Measurements from ENCODE around the gene FGFBP1.
"Not testable (repeated sequence)": the region's sequence is repeated elsewhere in the genome, so short reads cannot be mapped to it uniquely, and the experiment has no call there.

The FGFBP1 gene

GRCh38 chr4:15944895-15945294 is 6.4 kb upstream of the FGFBP1 start:
- no peak for DNase-seq

DNA sequence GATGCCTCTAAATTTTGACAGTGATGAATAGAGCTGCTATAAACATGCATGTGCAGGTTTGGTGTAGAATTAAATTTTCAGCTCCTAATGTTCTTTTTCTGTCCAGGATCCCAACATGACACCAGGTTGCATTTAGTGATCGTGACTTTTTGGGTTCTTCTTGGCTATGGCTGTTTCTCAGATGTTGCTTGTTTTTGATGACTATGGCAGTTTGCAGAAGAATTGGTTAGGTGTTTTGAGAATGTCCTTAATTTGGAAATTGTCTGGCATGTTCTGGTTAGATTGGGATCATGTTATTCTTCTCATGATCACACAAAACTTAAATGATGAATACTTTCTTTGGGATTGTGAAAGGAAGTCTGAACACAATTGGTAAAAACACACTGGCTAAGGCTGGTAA is 3.7 kb upstream of the FGFBP1 start:
- DNase-seq = no peak

DNA sequence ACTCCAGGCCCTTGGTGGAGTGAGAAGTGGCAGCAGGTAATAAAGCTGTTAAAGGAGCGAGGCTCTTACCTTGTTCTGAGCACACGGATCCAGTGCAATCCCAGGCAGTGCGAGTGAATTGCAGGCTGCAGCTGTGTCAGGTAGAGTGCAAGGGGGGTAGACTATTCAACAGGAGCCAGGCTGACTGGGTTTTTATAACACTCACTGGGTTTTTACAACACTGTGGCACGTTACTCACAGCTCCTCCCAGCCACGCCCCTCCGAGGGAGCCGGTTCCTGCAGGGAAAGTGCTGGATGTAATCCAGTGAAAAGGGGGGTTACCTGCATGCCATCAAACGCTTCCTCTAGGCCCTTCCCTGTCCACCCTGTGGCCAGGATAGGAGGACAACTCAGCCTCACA is 358 bp downstream of the FGFBP1 start:
- peak; percentile 49 for DNase-seq

GRCh38 chr4:15936495-15936894 is 2.0 kb downstream of the FGFBP1 start:
- DNase-seq = peak; percentile 89

GRCh38 chr4:15935504-15936402 is 2.8 kb downstream of the FGFBP1 start:
- DNase-seq = no peak

DNA sequence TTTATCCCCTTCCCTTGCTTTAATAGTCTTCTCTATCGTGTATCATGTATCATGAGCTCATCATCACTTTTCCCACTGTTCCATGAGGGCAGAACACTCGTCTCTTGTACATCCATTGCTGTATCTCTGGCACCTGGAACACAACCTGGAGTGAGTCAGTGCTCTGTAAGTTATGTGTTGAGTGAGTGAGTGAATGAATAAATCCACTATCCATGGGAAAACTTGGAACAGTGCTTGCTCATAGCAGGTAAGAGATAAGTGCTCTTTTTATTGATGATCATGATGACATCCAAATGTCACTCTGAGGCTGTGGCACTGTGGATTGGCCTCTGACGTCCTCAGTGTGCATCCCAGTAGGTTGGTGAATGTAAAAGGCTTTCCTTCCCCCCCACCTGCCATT is 4.3 kb downstream of the FGFBP1 start:
- DNase-seq = no peak

DNA sequence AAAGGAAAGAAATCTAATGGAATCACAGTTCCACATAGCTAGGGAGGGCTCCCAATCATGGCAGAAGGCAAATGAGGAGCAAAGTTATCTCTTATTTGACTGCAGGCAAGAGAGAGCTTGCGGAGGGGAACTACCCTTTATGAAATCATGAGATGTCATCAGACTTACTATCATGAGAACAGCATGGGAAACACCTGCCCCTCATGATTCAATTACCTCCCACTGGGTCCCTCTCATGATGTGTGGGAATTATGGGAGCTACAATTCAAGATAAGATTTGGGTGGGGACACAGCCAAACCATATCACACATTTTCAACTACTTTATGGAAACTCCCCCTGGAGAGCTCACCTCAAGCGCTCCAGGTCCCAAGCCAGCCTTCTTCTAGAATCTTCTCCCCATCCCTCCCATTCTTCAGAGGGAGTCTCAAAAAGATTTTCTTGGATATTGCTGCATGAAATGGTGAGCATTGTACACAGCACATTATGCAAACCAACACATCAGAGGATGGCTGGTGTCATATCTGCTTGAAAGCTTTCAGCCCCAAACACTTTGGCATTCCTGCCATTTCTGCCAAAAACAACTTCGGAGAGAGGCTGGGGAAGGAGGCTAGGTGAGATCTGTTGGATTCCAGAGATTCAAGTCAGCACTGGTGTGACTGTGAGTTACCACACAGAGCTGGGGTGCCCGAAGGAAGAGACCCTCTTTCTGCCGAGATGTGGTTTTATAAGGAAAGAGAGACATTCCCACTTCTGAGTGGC is 6.9 kb downstream of the FGFBP1 start:
- DNase-seq = no peak

DNA sequence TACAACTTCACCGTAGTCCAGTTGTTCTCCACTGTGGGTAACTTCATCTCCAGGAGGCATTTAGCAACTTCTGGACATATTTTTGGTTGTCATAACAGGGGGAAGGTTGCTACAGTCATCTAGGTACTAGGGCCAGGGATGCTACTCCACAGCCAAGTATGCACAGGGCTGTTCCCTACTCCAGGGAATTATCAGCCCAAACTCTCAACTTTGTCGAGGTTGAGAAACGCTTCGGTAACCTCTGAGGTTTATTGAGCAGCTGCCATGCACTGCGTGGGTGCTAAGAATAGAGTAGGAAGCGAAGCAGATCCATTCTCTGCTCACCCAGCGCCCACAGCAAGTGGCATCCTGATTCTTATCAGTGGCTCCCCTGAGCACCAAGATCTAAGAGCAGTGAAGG is 8.2 kb downstream of the FGFBP1 start:
- no peak for DNase-seq

DNA sequence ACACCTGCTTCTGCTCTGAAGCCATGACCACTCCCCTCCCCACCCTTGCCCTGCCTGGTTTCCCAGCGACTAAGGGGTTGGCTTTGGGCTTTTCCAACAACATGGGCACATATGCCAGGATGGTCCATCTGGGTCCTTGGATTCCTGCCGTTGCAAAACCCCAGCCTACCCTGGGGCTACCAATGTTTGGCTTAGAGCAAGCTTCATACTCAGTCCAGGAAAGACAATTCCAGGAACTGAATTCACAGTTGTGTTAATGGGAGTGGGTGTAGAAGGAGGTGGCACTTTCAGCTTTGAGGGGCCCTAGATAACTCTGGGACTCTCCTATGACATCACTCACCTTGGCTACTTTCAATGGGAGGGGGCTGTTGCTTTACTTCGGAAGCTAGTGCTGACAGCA is 9.0 kb downstream of the FGFBP1 start:
- DNase-seq = no peak

DNA sequence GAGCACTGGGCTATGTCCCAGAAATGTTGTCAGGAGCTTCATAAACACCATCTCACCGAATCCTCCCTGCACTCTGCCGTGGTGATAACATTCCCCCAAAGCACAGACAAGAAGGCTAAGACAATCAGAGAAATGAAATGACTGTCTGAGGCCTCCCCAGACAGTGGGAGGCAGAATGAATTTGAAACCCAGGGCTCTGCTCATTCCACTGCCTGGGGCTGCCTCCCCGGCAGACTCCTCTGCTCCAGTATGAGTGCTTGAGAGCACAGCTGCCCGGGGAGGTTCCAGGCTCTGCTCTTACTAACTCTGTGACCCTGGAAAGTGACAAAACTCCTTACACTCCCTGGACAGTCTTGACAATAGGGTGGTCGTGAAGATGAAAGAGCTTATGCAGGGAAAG is 9.7 kb downstream of the FGFBP1 start:
- no peak for DNase-seq

DNA sequence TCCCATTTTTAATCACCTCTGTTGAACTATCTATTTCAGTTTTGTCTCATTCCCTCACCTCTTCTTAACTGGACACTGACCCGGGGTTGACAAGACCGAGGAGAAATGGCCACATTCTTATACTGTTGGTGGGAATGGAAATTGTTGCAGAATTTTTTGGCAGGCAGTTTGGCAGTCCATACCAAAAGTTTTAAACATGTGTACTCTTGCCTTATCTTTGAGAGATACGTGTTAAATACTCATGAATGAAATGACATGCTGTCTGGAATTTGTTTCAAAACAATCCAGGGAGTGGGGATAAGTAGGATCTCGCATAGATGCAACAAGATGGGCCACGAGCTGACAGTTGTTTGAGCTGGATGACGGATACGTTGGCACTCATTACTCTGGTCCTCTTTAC is 12.1 kb downstream of the FGFBP1 start:
- DNase-seq = no peak

GRCh38 chr4:15925830-15926229 is 12.7 kb downstream of the FGFBP1 start:
- no peak for DNase-seq

DNA sequence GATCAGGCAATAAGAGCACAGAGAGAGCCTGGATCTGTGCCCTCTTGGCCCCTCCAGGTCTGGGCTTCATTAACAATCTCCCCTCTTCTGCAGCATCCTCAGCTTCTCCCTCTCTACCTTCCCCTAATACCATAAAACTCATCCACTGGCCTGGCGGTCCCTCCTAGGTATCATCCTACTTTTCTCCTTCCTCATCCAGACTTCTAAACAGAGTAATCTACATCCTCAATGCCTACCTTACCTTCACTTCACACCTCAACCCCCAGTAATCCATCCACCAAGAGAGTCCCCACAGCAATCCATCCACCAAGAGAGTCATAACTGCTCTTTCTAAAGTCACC is 17.0 kb downstream of the FGFBP1 start:
- DNase-seq = no peak

DNA sequence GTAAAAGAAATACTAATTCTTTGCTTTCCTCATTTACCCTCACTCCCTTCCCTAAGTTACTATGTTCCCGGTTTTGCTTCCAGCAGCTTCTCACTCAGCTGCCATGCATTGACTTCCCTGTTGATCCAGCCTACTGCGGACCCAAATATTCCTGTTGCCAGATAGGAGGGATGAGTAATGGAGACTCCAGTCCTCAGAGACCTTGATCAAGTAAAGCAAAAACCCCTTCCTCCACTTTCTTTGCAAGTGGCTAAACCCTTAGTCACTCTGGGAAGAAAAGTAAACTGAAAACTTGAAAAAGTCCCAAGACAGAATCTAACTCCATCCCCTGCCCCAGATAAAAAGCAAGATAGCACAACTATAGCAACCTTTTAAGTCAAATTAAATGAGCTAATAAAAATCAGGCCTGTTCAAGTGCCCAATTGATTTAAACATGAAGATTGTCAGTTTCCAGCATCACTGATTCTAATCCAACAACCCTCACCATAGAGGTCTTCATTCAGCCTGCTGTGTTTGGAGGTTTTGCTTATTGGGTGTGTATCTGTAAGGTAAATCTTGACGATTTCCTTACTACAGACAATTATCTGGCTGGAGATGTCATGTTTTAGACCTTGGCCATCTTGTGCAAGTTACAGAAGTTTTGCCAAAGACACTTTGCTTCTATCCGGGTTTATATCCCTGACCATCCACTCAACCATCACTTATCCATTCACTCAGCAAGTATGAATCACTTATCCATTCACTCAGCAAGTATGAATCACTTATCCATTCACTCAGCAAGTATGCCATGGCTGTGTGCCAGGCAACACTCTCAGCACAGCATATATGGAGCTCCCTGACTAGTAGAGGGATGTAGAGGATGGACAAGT is 17.6 kb downstream of the FGFBP1 start:
- peak; percentile 12 for DNase-seq

DNA sequence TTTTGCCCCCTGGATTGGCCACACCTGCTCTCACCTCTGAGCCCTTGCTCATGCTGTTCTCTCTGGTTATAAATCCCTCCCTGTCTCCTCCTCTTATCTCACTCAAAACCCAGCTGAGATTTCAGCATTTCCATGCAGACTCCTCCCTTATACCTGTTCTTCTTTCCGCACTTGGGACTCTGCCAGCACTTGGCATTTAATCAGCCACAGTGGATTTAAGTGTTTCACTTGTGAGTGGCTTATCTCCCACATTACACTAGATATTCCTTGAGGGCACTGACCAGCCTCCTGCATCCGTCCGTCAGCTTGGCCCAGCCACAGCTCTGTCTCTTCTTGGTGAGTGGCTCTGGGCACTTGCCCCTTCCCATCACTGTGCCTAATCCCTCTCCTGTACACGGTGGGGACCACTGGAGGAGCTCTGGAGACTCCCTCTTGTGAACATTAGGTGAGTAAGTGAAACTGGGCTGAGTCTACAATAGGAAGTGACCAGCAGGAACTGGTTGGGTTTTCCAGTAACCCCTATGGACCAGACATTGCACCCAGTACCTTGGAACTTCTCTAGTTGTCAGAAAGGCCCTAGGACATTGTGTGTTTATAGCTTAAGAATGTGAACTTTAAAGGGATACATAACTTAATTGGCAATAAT is 19.9 kb downstream of the FGFBP1 start:
- DNase-seq = no peak

DNA sequence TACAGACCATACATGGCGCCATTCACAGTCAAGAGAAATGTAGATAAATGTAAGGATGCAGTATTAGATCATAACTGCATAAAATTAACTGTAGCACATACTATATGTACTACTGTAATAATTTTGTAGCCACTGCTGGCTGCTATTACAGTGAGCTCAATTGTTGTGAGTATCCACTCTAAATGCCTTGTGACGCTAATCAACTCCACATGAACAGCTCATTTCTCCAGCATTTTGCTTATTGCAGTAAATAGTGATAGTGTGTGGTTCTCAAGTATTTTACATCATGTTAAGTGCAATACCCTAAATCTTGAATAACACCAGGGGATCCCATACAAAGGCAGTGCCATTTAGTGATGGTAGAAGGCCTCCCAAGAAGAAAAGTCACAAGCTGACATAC is 21.2 kb downstream of the FGFBP1 start:
- DNase-seq = no peak

GRCh38 chr4:15916358-15916757 is 22.2 kb downstream of the FGFBP1 start:
- DNase-seq = not testable (repeated sequence)

DNA sequence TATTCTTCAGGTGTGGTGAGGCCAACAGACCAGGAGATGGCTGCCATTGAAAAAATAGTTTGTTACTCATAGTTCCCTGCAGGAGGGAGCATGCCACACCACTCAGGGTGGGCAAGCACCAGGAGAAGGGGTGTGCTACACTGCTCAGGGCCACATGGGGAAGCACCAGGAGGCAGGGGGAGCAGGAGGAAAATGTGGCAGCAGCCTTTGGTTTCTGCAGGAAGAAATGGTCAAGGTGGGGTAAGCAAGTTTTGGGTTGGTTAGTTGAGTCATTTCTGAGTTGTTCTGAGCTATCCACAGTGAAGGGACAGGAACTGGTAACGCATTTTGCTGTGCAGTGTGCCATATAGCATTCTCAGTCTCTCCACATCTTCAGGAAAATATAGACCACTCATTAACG is 23.8 kb downstream of the FGFBP1 start:
- no peak for DNase-seq

- DNase-seq = no peak
Measured at GRCh38 chr4:15914291-15914690, 24.2 kb downstream of the FGFBP1 start.

- DNase-seq = no peak
Measured at GRCh38 chr4:15913631-15913970, 24.9 kb downstream of the FGFBP1 start.

DNA sequence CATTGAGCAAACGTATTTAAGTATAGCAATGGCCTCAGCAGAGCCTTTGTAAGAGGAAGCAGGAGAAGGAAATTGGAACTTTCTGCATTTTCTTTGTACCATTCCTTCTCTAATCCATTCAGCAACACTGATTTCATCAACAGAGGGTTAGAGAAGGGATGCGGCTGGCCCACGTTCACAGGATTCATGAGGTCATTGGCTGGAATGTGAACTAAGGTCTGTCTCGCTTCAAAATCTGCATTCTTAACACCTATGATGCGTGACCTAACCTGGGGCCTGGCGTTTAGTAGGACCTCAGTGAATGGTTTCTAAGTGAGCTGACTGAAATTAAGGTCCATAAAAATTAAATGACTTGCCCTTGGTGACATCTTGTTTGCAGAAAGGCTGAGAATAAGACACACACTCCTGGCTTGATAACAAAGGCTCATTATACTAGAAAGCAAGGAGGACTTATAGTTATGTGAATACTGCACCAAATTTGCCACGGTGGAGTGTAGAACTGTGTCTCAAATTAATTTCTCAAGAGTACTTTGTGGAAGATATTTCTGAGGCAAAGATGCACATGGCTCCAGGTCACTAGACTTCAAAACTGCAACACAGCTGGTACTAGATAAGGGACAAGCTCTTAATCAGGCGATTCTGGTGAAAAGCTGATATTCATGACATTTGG is 25.4 kb downstream of the FGFBP1 start:
- DNase-seq = no peak

GRCh38 chr4:15912236-15912635 is 26.3 kb downstream of the FGFBP1 start:
- DNase-seq = no peak

Measured in DMS79 (cell line).